NCI-H524 (cell line): Measurements from ENCODE around the gene CACNG5.

Source experiments
- DNase-seq, 2 experiments: peaks; one replicate each; lab custom pipeline; 2025; lab: John Stamatoyannopoulos, UW

CACNG5 gene

GRCh38 chr17:66904760-66905624 lies 70.1 kb downstream of the CACNG5 start:
- peak; percentile 16 to 34 for DNase-seq

DNA sequence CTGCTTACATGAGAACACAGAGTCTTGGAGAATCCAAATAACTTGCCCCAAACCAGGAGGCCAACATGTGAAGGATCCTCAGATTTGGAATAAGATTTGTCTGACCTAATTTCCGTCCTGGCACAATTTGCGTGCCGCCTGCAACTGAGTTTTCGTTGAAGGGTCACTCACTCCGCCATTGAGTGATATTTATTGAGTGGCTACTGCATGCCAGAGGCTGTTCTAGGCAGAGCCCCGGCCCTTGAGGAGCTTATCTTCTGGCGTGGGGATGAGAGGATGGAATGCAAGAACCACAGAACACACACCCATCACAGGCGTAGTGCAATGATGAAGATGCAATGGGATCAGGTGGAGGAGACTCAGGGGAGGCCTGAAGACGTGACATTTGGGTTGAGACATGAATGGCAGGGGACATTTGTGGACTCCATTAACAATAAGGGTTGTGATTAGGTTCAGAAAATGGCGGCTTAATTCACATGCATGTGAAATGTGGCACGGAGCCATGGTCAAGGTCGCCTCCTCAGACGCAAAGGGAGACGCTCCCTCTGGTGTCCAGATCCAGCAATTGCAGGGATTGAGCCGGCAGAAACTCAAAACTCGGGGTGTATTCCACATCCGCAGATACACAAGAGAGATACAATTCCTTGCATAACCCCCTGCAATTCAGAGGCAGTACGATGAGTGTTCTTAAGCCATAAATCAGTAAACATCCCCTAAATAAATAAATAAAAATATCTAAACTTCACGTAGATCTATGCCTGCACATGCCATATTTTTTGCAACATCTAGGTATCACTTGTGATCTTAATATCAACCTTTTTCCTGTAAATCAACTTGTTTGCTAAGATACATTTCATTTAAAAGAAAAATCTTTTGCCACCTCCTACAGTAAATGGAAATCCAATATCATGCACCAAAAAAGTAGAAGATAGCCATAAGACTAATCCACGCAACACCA lies 71.7 kb downstream of the CACNG5 start:
- peak; percentile 83 to 92 for DNase-seq

DNA sequence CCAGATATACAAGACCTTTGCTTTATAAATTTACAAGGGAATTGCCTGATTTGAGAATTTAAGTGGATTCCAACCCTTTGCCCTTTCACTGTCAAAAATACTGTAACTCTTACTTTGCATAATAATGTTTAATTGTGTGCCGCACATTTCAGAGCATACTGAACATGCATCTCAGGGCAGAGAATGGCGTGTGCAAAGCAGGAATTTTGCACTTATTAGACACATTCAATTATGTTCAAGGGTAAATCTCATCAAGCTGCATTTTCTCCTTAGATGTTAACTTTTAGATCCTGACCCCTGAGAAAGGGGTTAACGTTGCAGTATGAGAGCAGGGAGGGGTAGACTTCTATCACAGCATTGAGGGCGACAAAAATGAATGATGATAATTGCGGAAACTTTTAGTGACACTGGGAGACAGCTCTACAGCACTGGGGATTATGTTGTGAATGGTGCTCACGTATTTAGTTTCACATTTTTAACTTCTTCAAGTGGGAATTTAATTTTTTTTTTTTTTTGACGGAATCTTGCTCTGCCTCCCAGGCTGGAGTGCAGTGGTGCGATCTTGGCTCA lies 75.0 kb downstream of the CACNG5 start:
- no peak for DNase-seq

DNA sequence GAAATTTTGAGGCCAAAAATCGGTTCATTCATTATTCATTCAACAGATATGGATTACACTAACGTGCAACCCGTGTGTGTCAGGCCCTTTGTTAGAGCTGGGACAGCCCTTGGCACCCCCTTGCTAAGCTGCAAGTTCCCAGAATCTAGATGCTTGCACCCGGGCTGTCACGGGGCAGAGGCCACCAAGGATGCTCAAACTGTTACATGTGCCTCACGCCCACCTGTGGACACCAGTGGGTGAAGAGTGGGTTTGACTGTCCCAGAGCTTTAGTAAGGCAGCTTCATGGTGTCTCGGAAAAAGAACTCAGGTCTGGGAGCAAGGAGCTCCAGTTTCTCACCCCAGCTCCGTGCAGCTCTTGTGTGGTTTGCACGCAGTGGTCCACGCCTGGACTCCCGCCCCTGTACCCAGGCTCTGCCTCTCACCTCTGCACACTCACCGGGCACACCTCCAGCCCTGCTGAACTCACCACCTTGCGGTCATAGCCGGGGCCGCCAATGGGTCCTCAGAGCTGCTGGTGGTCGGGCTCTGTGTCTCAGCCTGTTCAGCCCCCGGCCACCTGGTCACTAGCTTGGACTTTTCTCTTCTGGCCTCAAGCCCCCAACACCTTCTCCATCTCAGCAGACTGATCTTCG lies 75.9 kb downstream of the CACNG5 start:
- DNase-seq = no peak

- peak in 1 of 2 experiments; percentile 55 for DNase-seq
These were observed 80.3 kb downstream of the CACNG5 start for GRCh38 chr17:66915204-66915611.

GRCh38 chr17:66915792-66916191 lies 80.9 kb downstream of the CACNG5 start:
- no peak for DNase-seq

GRCh38 chr17:66916946-66917345 lies 82.0 kb downstream of the CACNG5 start:
- DNase-seq = no peak

DNA sequence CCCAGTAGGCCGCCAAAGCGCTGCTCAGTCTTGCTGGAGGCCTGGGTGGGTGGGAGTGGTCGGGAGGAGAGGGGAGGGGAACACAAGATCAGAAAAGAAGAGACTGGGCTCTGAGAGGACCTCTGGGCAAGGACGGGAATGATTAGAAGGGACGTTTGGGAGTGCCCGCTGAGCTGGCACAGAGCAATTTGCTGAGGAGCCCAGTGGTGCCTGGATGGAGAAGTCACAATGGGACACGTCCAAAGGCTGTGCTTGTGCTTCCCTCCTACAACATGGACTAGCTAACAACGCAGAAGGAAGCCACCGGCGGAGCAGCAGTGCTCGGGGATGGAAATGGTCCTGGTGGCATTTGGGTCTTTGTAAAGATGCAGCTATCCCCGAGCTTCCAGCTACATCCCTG lies 84.0 kb downstream of the CACNG5 start:
- no peak for DNase-seq

- DNase-seq = no peak
These were observed 85.5 kb downstream of the CACNG5 start for GRCh38 chr17:66920435-66920834.

GRCh38 chr17:66920950-66921349 lies 86.0 kb downstream of the CACNG5 start:
- no peak for DNase-seq

DNA sequence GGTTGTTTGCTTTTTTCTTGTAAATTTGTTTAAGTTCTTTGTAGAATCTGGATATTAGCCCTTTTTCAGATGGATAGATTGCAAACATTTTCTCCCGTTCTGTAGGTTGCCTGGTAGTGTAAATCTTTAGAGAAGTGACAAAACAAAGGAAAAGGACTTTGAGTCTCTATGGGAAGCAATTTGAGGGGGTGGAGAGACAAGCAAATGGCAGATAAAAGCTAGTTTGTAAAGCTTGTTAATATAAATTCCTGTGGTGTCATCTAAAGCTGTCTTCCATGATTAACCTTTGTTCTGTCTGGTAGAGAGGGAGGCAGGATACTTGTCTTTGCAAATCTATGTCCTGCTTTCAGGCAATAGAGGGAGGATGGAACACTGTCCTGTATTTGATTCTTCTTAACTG lies 89.0 kb downstream of the CACNG5 start:
- no peak for DNase-seq

DNA sequence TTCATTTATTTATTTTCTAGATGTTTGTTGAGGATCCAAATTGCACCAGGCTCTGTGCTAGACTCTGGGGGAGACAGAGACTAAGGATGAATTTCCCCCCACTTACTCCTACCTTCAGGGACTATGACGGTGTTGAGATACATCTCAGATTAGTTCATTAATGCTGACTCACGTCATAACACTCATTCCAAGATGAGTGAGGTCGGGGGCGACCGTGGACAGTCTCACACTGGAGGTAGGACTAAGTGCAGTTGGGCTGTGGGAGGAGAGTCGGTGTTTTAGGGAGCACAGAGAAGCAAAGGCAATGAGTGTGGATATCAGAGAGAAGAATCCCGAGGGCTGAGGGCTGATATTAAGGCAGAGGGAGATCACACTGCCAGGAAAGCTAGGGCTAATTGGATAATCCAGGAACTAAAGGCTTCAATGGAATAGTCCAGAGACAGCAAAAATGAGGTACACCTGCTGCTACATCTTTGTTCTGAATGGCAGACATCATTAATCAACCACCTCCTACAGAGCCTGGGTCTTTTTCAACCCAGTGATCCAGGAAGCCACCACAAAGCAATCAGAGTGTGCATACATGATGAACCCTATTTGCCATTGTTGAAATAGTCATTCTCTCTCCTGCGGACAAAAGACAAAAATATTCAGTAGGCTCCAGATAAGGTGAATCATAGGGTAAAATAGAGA lies 91.0 kb downstream of the CACNG5 start:
- DNase-seq = no peak

- no peak for DNase-seq
These were observed 94.0 kb downstream of the CACNG5 start for GRCh38 chr17:66928949-66929348.

DNA sequence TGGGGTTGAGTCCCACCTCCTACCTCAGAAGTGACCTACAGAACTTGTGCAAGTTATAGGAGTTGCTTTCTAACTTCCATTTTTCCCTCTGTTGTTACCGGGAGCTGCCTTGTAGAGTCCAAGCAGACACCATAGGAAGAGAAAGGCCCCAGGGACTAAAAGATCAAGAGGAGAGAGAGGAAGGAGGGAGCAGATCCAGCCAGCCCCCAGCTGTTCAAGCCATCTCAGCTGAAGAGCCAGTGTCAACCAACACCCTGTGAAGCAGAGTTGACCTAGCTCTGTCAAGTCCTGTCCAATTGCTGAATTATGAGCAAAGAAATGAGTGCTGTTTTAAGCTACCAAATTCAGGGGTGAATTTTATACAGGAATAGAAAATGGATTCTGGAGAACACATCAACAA lies 94.7 kb downstream of the CACNG5 start:
- no peak for DNase-seq

DNA sequence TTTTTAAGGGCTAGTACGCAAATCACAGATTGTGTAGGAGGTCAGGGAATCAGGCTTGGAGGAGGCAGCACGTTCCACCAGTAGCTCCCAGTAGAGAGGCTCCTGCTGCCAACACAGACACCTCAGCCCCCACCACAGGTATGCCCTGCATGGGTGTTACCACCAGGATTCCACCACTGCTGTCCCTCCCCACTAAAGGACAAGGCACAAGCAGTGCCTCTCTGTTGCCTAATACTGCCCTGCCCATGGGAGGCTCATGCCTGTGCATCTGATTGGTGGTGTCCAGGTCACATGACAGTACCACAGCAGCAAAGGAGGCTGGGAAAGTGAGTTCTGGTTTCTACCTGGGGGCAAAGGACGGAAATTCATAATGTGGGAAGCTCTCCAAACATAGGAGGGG lies 96.0 kb downstream of the CACNG5 start:
- DNase-seq = peak in 1 of 2 experiments; percentile 15

GRCh38 chr17:66932311-66932710 lies 97.4 kb downstream of the CACNG5 start:
- DNase-seq = no peak

DNA sequence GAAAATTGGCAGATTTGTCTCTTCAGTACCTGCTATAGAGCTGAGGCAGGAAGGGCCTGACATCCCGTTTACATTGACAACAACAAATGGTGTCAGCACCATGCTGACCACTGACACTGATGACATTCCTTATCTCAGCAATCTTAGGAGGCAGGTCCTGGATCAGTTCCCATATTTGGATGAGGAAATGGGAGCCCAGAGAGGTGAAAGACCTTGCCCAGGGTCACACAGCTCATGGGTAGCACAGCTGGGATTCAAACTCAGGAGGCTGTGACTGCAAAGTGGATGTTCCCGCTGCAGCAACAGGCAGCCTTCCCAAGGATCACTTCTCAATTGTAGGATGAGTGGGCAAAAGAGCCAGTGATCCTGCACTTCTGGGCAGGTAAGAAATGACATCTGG lies 99.1 kb downstream of the CACNG5 start:
- no peak for DNase-seq
